HepG2 (cell line): Measurements from ENCODE around the gene FAM124B. TPM values are rescaled to one million over a fixed set of nuclear protein-coding genes. Genes with fewer than 3 reads are reported as not detected.
A peak's percentile ranks its signal among the peaks of the same experiment; 100 is the strongest.

ENCODE experiments used
- ATAC-seq: fragments of 200-7000 bp; cut with Tn5 transposase; 3 replicates; pipeline ENCODE4 v1.9.1; 2020; ENCODE audit warnings: mild to moderate bottlenecking, moderate library complexity
- BruUV-seq: library from RNA; stranded (reverse); fragments of 400-500 nt; replicated peaks from 2 replicates; lab custom pipeline; 2021; lab: Mats Ljungman, UMichigan
- CTCF ChIA-PET: fragments of 300-600 bp; formaldehyde crosslinking; extraction: SDS; loops from one replicate; lab custom pipeline; 2021; ENCODE audit warnings: low total read pairs, inconsistent platforms, low intra/inter-chr PET ratio; lab: Yijun Ruan, JAX
- POLR2A ChIA-PET: fragments of 350-600 bp; sonication (Branson Sonifier 250); formaldehyde crosslinking; loops from one replicate; lab custom pipeline; 2020; ENCODE audit warnings: antibody characterized with exemption, inconsistent platforms; lab: Yijun Ruan, JAX
- DNase-seq: peaks from one replicate; pipeline ENCODE4 v3.0.0-alpha.2; 2015; ENCODE audit warnings: low spot score
- FAIRE-seq: peaks from 3 replicates; lab custom pipeline; 2011; peaks lifted over from hg19 to GRCh38; lab: Jason Lieb, UNC
- H2AFZ ChIP-seq: one replicate; pipeline ENCODE4 v1.6.1; 2011; ENCODE audit warnings: low read length, inconsistent platforms
- H3K27ac ChIP-seq: fragments of 300-600 bp; 3 replicates; pipeline ENCODE4 v1.8.0; 2011; ENCODE audit warnings: mixed run types, mild to moderate bottlenecking, mixed read lengths, low read length, inconsistent platforms; ENCODE audit not compliant: insufficient read depth; ENCODE audit errors: extremely low read length
- H3K27me3 ChIP-seq, 2 experiments: fragments of 200-600 bp in 1 of 2; 2 replicates in 1 of 2; 3 replicates in 1 of 2; pipeline versions ENCODE4 v1.6.0 to v1.8.0; 2011; ENCODE audit warnings: low read length in 2 of 2, mild to moderate bottlenecking in 2 of 2, moderate library complexity in 2 of 2, inconsistent platforms in 1 of 2; ENCODE audit not compliant: insufficient read depth in 2 of 2, control insufficient read depth in 1 of 2
- H3K36me3 ChIP-seq, 2 experiments: fragments of 200-600 bp in 1 of 2; replicated peaks in 1 of 2; 2 replicates in 1 of 2; 3 replicates in 1 of 2; pipeline versions ENCODE4 v1.5.1 to v1.8.0; 2011; ENCODE audit warnings: low read length in 2 of 2, inconsistent platforms in 1 of 2; ENCODE audit not compliant: insufficient read depth in 2 of 2, control insufficient read depth in 1 of 2
- H3K4me1 ChIP-seq: 2 replicates; pipeline ENCODE4 v1.5.1; 2012; ENCODE audit warnings: low read length, inconsistent platforms; ENCODE audit not compliant: insufficient read depth
- H3K4me2 ChIP-seq: 2 replicates; pipeline ENCODE4 v1.6.0; 2011; ENCODE audit warnings: low read depth, low read length, inconsistent platforms
- H3K4me3 ChIP-seq, 3 experiments: fragments of 200-600 bp in 1 of 3; sonication (generic), shearing (Covaris generic) in 1 of 3; replicated peaks in 1 of 3; 2 replicates each; pipeline ENCODE4 v1.5.1; 2011 to 2016; ENCODE audit warnings: low read length in 3 of 3, inconsistent platforms in 2 of 3, low read depth in 2 of 3, mild to moderate bottlenecking in 2 of 3, control low read depth in 1 of 3, mixed read lengths in 1 of 3; ENCODE audit not compliant: insufficient read depth in 1 of 3
- H3K79me2 ChIP-seq: one replicate; pipeline ENCODE4 v1.6.1; 2011; ENCODE audit warnings: low read length, inconsistent platforms; ENCODE audit not compliant: insufficient read depth
- H3K9ac ChIP-seq: 2 replicates; pipeline ENCODE4 v1.6.0; 2011; ENCODE audit warnings: mild to moderate bottlenecking, low read depth, low read length, inconsistent platforms; ENCODE audit not compliant: insufficient read depth
- H3K9me3 ChIP-seq: 2 replicates; pipeline ENCODE4 v1.5.1; 2012; ENCODE audit warnings: mild to moderate bottlenecking, low read length
- H4K20me1 ChIP-seq: 2 replicates; pipeline ENCODE4 v1.6.0; 2011; ENCODE audit warnings: inconsistent platforms, mild to moderate bottlenecking, low read length, moderate library complexity; ENCODE audit not compliant: insufficient read depth
- EHMT2 ChIP-seq: fragments of 200-600 bp; sonication (generic); IDR thresholded peaks from 2 replicates; pipeline ENCODE4 v1.7.0; 2017; ENCODE audit warnings: antibody characterized with exemption, low read depth, low read length, borderline replicate concordance
- ETV6 ChIP-seq: sonication (generic); formaldehyde crosslinking; conservative IDR thresholded peaks from 2 replicates; pipeline ENCODE4 v1.4.0; 2020; ENCODE audit warnings: missing genetic modification reagents
- JDP2 ChIP-seq: sonication (generic); formaldehyde crosslinking; IDR thresholded peaks from 2 replicates; pipeline ENCODE4 v1.8.1; 2022; ENCODE audit warnings: missing genetic modification reagents, borderline replicate concordance
- KAT7 ChIP-seq: IDR thresholded peaks from 2 replicates; pipeline ENCODE4 v1.6.1; 2018; ENCODE audit warnings: borderline replicate concordance, missing compliant biosample characterization
- TAF15 ChIP-seq: fragments of 200-400 bp; formaldehyde crosslinking; IDR thresholded peaks from one replicate; pipeline ENCODE4 v1.6.1; 2018; ENCODE audit warnings: mild to moderate bottlenecking, low read depth, low read length; ENCODE audit not compliant: poor library complexity, severe bottlenecking
- ZMYM3 ChIP-seq: sonication (generic); formaldehyde crosslinking; IDR thresholded peaks from 2 replicates; pipeline ENCODE4 v1.5.1; 2020; ENCODE audit warnings: mild to moderate bottlenecking, missing genetic modification reagents
- ZNF331 ChIP-seq: sonication (generic); formaldehyde crosslinking; IDR thresholded peaks from 2 replicates; pipeline ENCODE4 v1.4.0; 2020; ENCODE audit warnings: missing genetic modification reagents
- ZNF773 ChIP-seq: sonication (generic); formaldehyde crosslinking; IDR thresholded peaks from 2 replicates; pipeline ENCODE4 v1.4.0; 2020; ENCODE audit warnings: missing genetic modification reagents, borderline replicate concordance
- WGBS: methylation state at CpG from one replicate; pipeline ENCODE4 v1.1.6; 2017; ENCODE audit warnings: low lambda C conversion rate; 5-methylcytosine and 5-hydroxymethylcytosine counted together
- in situ Hi-C: cut with HindIII; loops from 2 replicates; pipeline ENCODE4 v1.10.0; 2017; ENCODE audit warnings: low pct_unique_long_range_greater_than_20kb; ENCODE audit not compliant: extremely low pct_ligation_motif_present
- intact Hi-C: fragments of 100-400 bp; cut with micrococcal nuclease; formaldehyde crosslinking; loops from one replicate; pipeline ENCODE4 v1.10.0; 2022; ENCODE audit not compliant: unreplicated experiment
- polyA plus RNA-seq, 8 experiments: library from polyadenylated mRNA; depleted of rRNA in 3 of 8; stranded (reverse) in 7 of 8; unstranded in 1 of 8; fragments of >200 nt; fragmentation: Illumina TruSeq in 4 of 8; extraction: Trizol in 4 of 8; gene quantifications; 2 replicates each; pipeline versions ENCODE4 v1.2.1 to v1.2.3, GENCODE V29; 2011 to 2016; ENCODE audit warnings: low read depth in 4 of 8, missing spikeins in 1 of 8, mixed read lengths in 1 of 8; ENCODE audit not compliant: insufficient read depth in 1 of 8
- total RNA-seq, 5 experiments: library from RNA; depleted of rRNA; stranded (reverse); fragments of >200 nt; fragmentation: Illumina TruSeq; extraction: Trizol; gene quantifications; 2 replicates each; pipeline ENCODE4 v1.2.3, GENCODE V29; 2016; ENCODE audit warnings: low read depth in 1 of 5
- TF ChIP-seq, protein P1 (sequence below): IDR thresholded peaks from 2 replicates; pipeline ENCODE4 v1.6.1; 2012; ENCODE audit warnings: low read depth, low read length, improper control_type of control experiment
- TF ChIP-seq, protein P2 (sequence below): sonication (generic); formaldehyde crosslinking; IDR thresholded peaks from 2 replicates; pipeline ENCODE4 v1.4.0; 2020; ENCODE audit warnings: mild to moderate bottlenecking, missing genetic modification reagents, borderline replicate concordance

Gene FAM124B
- total and polyA plus RNA-seq, 2 of the 13 experiments (the other 11 are each of a cell fraction or from before 2014, with no cell fraction given), result not detected

DNA sequence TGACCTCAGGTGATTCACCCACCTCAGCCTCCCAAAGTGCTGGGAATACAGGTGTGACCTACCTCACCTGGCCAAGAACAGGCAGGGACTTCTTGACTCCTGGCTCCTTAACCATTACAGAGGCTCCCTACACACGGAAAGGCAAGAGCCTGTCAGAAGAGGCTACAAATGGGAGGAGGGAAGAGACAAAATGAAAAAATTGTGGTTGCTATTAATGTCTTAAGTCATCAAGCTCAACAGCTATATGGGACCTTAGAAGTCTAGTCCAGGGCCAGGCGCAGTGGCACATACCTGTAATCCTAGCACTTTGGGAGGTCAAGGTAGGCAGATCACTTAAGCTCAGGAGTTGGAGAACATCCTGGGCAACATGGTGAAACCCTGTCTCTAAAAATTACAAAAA is 11.5 kb upstream of the FAM124B start:
- Histone ChIP-seq H3K27ac (no peak overlapping the region), H3K4me2 (no peak overlapping the region), H3K9ac (no peak overlapping the region), H3K79me2 (no peaks in the 10 kb centered on the region), H3K4me3 (no peak overlapping the region), H3K36me3 (no peaks in the 10 kb centered on the region), H3K4me1 (peaks cover 7% of the 10 kb centered on the region; the same call in 1 of the 2 replicates), H2AFZ (no peak overlapping the region), H3K9me3 (no peaks in the 10 kb centered on the region), H3K27me3 (peaks cover 0 to 8% of the 10 kb centered on the region in 2 experiments; a peak in 1 of 5 replicates), H4K20me1 (no peaks in the 10 kb centered on the region)
- in situ Hi-C loops, result no loop called here
- TF ChIP-seq ZNF773, result no peak
- no peak for TF ChIP-seq ETV6 (CRISPR knock-in tag)
- TF ChIP-seq ZMYM3 (CRISPR knock-in tag), result no peak
- no peak for TF ChIP-seq JDP2 (CRISPR knock-in tag)
- TF ChIP-seq EHMT2, result no peak
- no peak for TF ChIP-seq KAT7 (CRISPR knock-in tag)
- no peak for ATAC-seq
- intact Hi-C loops, result no loop called here
- 52% methylated on average over 2 of the region's 2 CpGs for WGBS
- no peak for FAIRE-seq
- ChIA-PET POLR2A (no interaction called here), CTCF (no interaction called here)
- DNase-seq, result no peak
- no TSS peak for BruUV-seq

DNA sequence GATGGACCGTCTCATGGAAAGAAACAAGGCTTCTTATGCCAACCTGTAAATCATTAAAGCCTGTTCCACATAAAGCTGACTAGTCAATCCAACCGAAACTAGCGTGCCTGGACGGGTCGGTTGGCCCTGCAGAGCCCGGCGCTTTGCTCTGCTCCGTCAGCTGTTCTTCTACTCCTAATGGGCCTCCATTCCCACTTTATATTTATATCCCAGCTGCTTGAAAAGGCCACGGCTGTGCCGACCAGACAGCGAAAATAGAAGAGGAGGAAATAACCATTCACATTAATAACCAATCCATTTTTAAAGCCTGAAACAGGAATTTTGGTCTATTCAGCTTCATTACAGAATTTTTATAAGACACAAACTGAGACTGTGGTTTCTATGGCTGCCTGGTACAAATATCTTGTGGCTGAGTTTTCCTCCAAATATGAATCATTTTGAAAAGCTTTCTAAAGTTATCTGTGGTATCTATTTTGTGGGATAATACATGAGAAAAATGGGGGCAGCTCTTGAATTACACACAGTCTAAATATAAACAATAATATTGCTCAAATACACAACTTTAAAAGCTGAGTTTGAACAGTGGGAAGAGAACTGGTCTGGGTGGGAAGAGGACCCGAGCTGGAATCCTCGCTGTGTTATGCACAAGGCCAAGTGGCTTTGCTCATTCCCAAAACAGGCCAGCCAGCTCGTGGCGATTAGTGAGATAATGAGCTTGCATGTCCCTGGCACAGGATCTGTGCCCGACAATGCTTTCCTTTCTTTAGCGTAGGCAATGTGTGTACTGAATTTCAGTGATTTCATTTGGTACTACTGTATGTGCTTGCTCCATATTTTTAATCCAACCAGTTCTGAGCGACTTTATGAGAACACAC is 10.5 kb upstream of the FAM124B start:
- peak; percentile 75 for ATAC-seq
- intact Hi-C loops (loop anchor here (1.0 kb wide), 1 partner anchor 154 kb away; no protein-coding TSS in a partner anchor), in situ Hi-C loops (no loop called here)
- Histone ChIP-seq H3K27me3 (peaks cover 0 to 8% of the 10 kb centered on the region in 2 experiments; a peak in 1 of 5 replicates), H3K4me3 (no peak overlapping the region), H3K4me2 (no peak overlapping the region), H3K4me1 (peaks cover 2% of the 10 kb centered on the region; the same call in 1 of the 2 replicates), H3K36me3 (no peaks in the 10 kb centered on the region), H4K20me1 (no peaks in the 10 kb centered on the region), H3K9me3 (no peaks in the 10 kb centered on the region), H2AFZ (no peak overlapping the region), H3K79me2 (no peaks in the 10 kb centered on the region), H3K9ac (no peak overlapping the region), H3K27ac (no peak overlapping the region)
- TF ChIP-seq TAF15, result no peak
- TF ChIP-seq, protein P1, sequence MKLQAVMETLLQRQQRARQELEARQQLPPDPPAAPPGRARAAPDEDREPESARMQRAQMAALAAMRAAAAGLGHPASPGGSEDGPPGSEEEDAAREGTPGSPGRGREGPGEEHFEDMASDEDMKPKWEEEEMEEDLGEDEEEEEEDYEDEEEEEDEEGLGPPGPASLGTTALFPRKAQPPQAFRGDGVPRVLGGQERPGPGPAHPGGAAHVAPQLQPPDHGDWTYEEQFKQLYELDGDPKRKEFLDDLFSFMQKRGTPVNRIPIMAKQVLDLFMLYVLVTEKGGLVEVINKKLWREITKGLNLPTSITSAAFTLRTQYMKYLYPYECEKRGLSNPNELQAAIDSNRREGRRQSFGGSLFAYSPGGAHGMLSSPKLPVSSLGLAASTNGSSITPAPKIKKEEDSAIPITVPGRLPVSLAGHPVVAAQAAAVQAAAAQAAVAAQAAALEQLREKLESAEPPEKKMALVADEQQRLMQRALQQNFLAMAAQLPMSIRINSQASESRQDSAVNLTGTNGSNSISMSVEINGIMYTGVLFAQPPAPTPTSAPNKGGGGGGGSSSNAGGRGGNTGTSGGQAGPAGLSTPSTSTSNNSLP, result no peak
- no peak for TF ChIP-seq ZNF331 (CRISPR knock-in tag)
- TF ChIP-seq, protein P2, sequence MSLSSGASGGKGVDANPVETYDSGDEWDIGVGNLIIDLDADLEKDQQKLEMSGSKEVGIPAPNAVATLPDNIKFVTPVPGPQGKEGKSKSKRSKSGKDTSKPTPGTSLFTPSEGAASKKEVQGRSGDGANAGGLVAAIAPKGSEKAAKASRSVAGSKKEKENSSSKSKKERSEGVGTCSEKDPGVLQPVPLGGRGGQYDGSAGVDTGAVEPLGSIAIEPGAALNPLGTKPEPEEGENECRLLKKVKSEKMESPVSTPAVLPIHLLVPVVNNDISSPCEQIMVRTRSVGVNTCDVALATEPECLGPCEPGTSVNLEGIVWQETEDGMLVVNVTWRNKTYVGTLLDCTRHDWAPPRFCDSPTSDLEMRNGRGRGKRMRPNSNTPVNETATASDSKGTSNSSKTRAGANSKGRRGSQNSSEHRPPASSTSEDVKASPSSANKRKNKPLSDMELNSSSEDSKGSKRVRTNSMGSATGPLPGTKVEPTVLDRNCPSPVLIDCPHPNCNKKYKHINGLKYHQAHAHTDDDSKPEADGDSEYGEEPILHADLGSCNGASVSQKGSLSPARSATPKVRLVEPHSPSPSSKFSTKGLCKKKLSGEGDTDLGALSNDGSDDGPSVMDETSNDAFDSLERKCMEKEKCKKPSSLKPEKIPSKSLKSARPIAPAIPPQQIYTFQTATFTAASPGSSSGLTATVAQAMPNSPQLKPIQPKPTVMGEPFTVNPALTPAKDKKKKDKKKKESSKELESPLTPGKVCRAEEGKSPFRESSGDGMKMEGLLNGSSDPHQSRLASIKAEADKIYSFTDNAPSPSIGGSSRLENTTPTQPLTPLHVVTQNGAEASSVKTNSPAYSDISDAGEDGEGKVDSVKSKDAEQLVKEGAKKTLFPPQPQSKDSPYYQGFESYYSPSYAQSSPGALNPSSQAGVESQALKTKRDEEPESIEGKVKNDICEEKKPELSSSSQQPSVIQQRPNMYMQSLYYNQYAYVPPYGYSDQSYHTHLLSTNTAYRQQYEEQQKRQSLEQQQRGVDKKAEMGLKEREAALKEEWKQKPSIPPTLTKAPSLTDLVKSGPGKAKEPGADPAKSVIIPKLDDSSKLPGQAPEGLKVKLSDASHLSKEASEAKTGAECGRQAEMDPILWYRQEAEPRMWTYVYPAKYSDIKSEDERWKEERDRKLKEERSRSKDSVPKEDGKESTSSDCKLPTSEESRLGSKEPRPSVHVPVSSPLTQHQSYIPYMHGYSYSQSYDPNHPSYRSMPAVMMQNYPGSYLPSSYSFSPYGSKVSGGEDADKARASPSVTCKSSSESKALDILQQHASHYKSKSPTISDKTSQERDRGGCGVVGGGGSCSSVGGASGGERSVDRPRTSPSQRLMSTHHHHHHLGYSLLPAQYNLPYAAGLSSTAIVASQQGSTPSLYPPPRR, result no peak
- 25% methylated on average over 18 of the region's 18 CpGs for WGBS
- FAIRE-seq, result no peak
- ChIA-PET POLR2A (no interaction called here), CTCF (no interaction called here)
- DNase-seq, result no peak
- BruUV-seq, result no TSS peak
